ENCODE measurements around the gene HDAC4. TPM values are rescaled to one million over a fixed set of nuclear protein-coding genes. Genes with fewer than 3 reads are reported as not detected.

Gene HDAC4
- total and polyA plus RNA-seq, 10 of the 15 experiments (the other 5 are each of a cell fraction or from before 2014, with no cell fraction given), result 0.22 to 15.7 (median 4.8) TPM

GRCh38 chr2:239313776-239314175 lies 87.0 kb downstream of the HDAC4 start:
- no TSS peak for BruUV-seq (replicated peaks)
- RAD21 ChIA-PET (ENCODE audit: unreplicated experiment), result no interaction called here
- POLR2A ChIA-PET, result no interaction called here
- FAIRE-seq (no peak), ATAC-seq (no peak), DNase-seq (ENCODE audit: low read depth, low spot score) (no peak)
- TF ChIP-seq USF1 (IDR thresholded peaks at IDR 0.05; ENCODE audit: borderline replicate concordance, extremely low read length, insufficient read depth, low read depth, low read length) (no peak), YY1 (IDR thresholded peaks at IDR 0.05; ENCODE audit: low read depth, low read length) (no peak), SIX5 (IDR thresholded peaks at IDR 0.05; ENCODE audit: low read depth, low read length, severe bottlenecking) (no peak), CREB1 (IDR thresholded peaks at IDR 0.05; ENCODE audit: low read depth) (no peak), ETV6 (conservative IDR thresholded peaks at IDR 0.05 in 1 of 2, IDR thresholded peaks at IDR 0.05 in 1 of 2; ENCODE audit: borderline replicate concordance in 1 of 2, low read depth in 1 of 2) (no peak), FOXK2 (IDR thresholded peaks at IDR 0.05) (no peak)
- TF ChIP-seq, protein P1, sequence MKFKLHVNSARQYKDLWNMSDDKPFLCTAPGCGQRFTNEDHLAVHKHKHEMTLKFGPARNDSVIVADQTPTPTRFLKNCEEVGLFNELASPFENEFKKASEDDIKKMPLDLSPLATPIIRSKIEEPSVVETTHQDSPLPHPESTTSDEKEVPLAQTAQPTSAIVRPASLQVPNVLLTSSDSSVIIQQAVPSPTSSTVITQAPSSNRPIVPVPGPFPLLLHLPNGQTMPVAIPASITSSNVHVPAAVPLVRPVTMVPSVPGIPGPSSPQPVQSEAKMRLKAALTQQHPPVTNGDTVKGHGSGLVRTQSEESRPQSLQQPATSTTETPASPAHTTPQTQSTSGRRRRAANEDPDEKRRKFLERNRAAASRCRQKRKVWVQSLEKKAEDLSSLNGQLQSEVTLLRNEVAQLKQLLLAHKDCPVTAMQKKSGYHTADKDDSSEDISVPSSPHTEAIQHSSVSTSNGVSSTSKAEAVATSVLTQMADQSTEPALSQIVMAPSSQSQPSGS (IDR thresholded peaks at IDR 0.05; ENCODE audit: low read length), result no peak
- H3K4me2 ChIP-seq (ENCODE audit: control insufficient read depth, insufficient read depth), result no peak overlapping the region
- no peak overlapping the region for H2AFZ ChIP-seq (ENCODE audit: control insufficient read depth, low read depth, low read length)
- CTCF ChIA-PET, result no interaction called here
- H3K27ac ChIP-seq (ENCODE audit: control insufficient read depth, insufficient read depth), result no peak overlapping the region
- H3K4me1 ChIP-seq (ENCODE audit: control insufficient read depth, insufficient read depth, low read length), result peaks cover 7% of the 10 kb centered on the region
- no peaks in the 10 kb centered on the region for H3K79me2 ChIP-seq (ENCODE audit: control insufficient read depth, insufficient read depth, low read length)
- no peaks in the 10 kb centered on the region for H3K27me3 ChIP-seq (replicated peaks in 1 of 2; ENCODE audit: control insufficient read depth in 2 of 2, insufficient read depth in 2 of 2, low read length in 1 of 2)
- no peak overlapping the region for H3K4me3 ChIP-seq
- 89% methylated on average over 5 of the region's 5 CpGs for WGBS (ENCODE audit: insufficient coverage, insufficient replicate concordance, low lambda C conversion rate, missing lambda C conversion rate)
- SMC1A ChIA-PET (ENCODE audit: uncharacterized antibody, unreplicated experiment), result interaction anchor here (1.0 to 1.3 kb wide), 2 partner anchors 13 to 61 kb away, joined by 3 to 4 read pairs; no protein-coding TSS in a partner anchor
- in situ Hi-C loops (cut with MboI), result no loop called here
- H3K9me3 ChIP-seq (replicated peaks; ENCODE audit: control insufficient read depth, insufficient read depth, low read length), result peaks cover 4% of the 10 kb centered on the region; the same call in 2 of the 3 replicates
- no peaks in the 10 kb centered on the region for H3K36me3 ChIP-seq (ENCODE audit: control insufficient read depth in 2 of 2, insufficient read depth in 2 of 2, low read length in 1 of 2)
- intact Hi-C loops (cut with micrococcal nuclease; ENCODE audit: unreplicated experiment), result no loop called here
- no peaks in the 10 kb centered on the region for H4K20me1 ChIP-seq (ENCODE audit: control insufficient read depth, insufficient read depth)
- no peak overlapping the region for H3K9ac ChIP-seq (ENCODE audit: control insufficient read depth, insufficient read depth, low read length)

All from GM12878 (cell line).